Endothelial cell of umbilical vein (primary cell): ENCODE data around the gene DBP. TPM values are rescaled to one million over a fixed set of nuclear protein-coding genes. Genes with fewer than 3 reads are reported as not detected.

Source experiments
- BruUV-seq: library from RNA; stranded (reverse); fragments of 400-500 nt; replicated peaks from 2 replicates; lab custom pipeline; 2021; lab: Mats Ljungman, UMichigan
- CTCF ChIA-PET: fragments of 300-600, 350-600 bp; sonication (Branson Sonifier 250); formaldehyde crosslinking; loops from one replicate; lab custom pipeline; 2021; ENCODE audit warnings: antibody characterized with exemption, inconsistent platforms; lab: Charles Lee
- POLR2A ChIA-PET: fragments of 300-600, 350-600 bp; sonication (Branson Sonifier 250); formaldehyde crosslinking; loops from one replicate; lab custom pipeline; 2021; ENCODE audit warnings: antibody characterized with exemption, inconsistent platforms; lab: Charles Lee
- DNase-seq: peaks from one replicate; pipeline ENCODE4 v3.0.0-alpha.2; 2011; ENCODE audit warnings: low read depth, low spot score
- FAIRE-seq: peaks from 2 replicates; lab custom pipeline; 2011; peaks lifted over from hg19 to GRCh38; lab: Jason Lieb, UNC
- H2AFZ ChIP-seq: 2 replicates; pipeline ENCODE4 v1.6.0; 2012; ENCODE audit warnings: low read depth, low read length, control low read depth, inconsistent platforms
- H3K27ac ChIP-seq: 2 replicates; pipeline ENCODE4 v1.5.1; 2011; ENCODE audit warnings: low read depth, mild to moderate bottlenecking, control low read depth, low read length, moderate library complexity; ENCODE audit not compliant: insufficient read depth
- H3K27me3 ChIP-seq, 2 experiments: 2 replicates each; pipeline versions ENCODE4 v1.6.0 to v1.6.1; 2011; ENCODE audit warnings: low read length in 2 of 2, mixed read lengths in 1 of 2; ENCODE audit not compliant: control insufficient read depth in 2 of 2, insufficient read depth in 2 of 2
- H3K36me3 ChIP-seq, 2 experiments: 2 replicates in 1 of 2; 3 replicates in 1 of 2; pipeline ENCODE4 v1.5.1; 2011; ENCODE audit warnings: low read length in 2 of 2, mild to moderate bottlenecking in 1 of 2, moderate library complexity in 1 of 2; ENCODE audit not compliant: control insufficient read depth in 2 of 2, insufficient read depth in 2 of 2; ENCODE audit errors: extremely low read depth in 1 of 2
- H3K4me1 ChIP-seq: 3 replicates; pipeline ENCODE4 v1.5.1; 2011; ENCODE audit warnings: mild to moderate bottlenecking, low read length; ENCODE audit not compliant: control insufficient read depth, insufficient read depth; ENCODE audit errors: extremely low read depth
- H3K4me2 ChIP-seq: 2 replicates; pipeline ENCODE4 v1.6.1; 2011; ENCODE audit warnings: low read length, control low read depth, mixed read lengths; ENCODE audit not compliant: insufficient read depth
- H3K4me3 ChIP-seq, 3 experiments: fragments of 200-600 bp in 1 of 3; sonication (generic), shearing (Covaris generic) in 1 of 3; replicated peaks in 1 of 3; 2 replicates each; pipeline ENCODE4 v1.5.1; 2011 to 2016; ENCODE audit warnings: control low read depth in 3 of 3, low read length in 3 of 3, mild to moderate bottlenecking in 2 of 3, inconsistent platforms in 1 of 3, low read depth in 1 of 3, moderate library complexity in 1 of 3; ENCODE audit not compliant: insufficient read depth in 1 of 3
- H3K79me2 ChIP-seq: 2 replicates; pipeline ENCODE4 v1.6.0; 2012; ENCODE audit warnings: low read length, inconsistent platforms; ENCODE audit not compliant: control insufficient read depth, insufficient read depth
- H3K9ac ChIP-seq: replicated peaks from 2 replicates; pipeline ENCODE3; 2011; ENCODE audit warnings: low read length, control low read depth; ENCODE audit not compliant: insufficient read depth; ENCODE audit errors: extremely low read depth
- H3K9me1 ChIP-seq: replicated peaks from 3 replicates; pipeline ENCODE4 v1.6.0; 2011; ENCODE audit warnings: mild to moderate bottlenecking, low read length; ENCODE audit not compliant: control insufficient read depth, insufficient read depth; ENCODE audit errors: extremely low read depth
- H3K9me3 ChIP-seq: replicated peaks from 2 replicates; pipeline ENCODE4 v1.5.1; 2012; ENCODE audit warnings: low read length, inconsistent platforms; ENCODE audit not compliant: control insufficient read depth, insufficient read depth
- H4K20me1 ChIP-seq: replicated peaks from 2 replicates; pipeline ENCODE3; 2011; ENCODE audit warnings: mild to moderate bottlenecking, low read length; ENCODE audit not compliant: control insufficient read depth, insufficient read depth; ENCODE audit errors: extremely low read depth
- CTCF ChIP-seq, 2 donors: IDR thresholded peaks; 1 replicate in 1 of 2; 2 replicates in 1 of 2; pipeline ENCODE4 v1.5.1; 2011; ENCODE audit warnings: low read length in 2 of 2, mild to moderate bottlenecking in 2 of 2, moderate library complexity in 2 of 2, control low read depth in 1 of 2, inconsistent platforms in 1 of 2, low read depth in 1 of 2; ENCODE audit not compliant: insufficient read depth in 1 of 2; ENCODE audit errors: extremely low read depth in 1 of 2
- EZH2 ChIP-seq: IDR thresholded peaks from 2 replicates; pipeline ENCODE4 v1.6.1; 2012; ENCODE audit warnings: borderline replicate concordance, low read depth, mild to moderate bottlenecking, moderate library complexity, low read length, inconsistent platforms; ENCODE audit not compliant: severe bottlenecking
- FOS ChIP-seq: IDR thresholded peaks from 2 replicates; pipeline ENCODE4 v1.6.1; 2011; ENCODE audit warnings: mild to moderate bottlenecking, low read length, moderate library complexity, borderline replicate concordance; ENCODE audit not compliant: insufficient read depth
- GATA2 ChIP-seq: IDR thresholded peaks from 2 replicates; pipeline ENCODE4 v1.7.0; 2011; ENCODE audit warnings: low read depth, mild to moderate bottlenecking, moderate library complexity, mixed read lengths, low read length; ENCODE audit not compliant: insufficient read length, insufficient read depth
- MYC ChIP-seq: IDR thresholded peaks from one replicate; pipeline ENCODE4 v1.6.1; 2011; ENCODE audit warnings: mild to moderate bottlenecking, low read depth, low read length
- POLR2A ChIP-seq: IDR thresholded peaks from 2 replicates; pipeline ENCODE4 v1.6.1; 2012; ENCODE audit warnings: low read depth, mild to moderate bottlenecking, control low read depth, low read length
- POLR2AphosphoS5 ChIP-seq: IDR thresholded peaks from 2 replicates; pipeline ENCODE4 v1.6.1; 2012; ENCODE audit warnings: low read depth, mild to moderate bottlenecking, control low read depth, low read length, moderate library complexity; ENCODE audit not compliant: insufficient read depth
- dilution Hi-C: fragments of 300-500 bp; cut with MboI; formaldehyde crosslinking; loops from one replicate; pipeline ENCODE4 v1.15.0; 2019; ENCODE audit warnings: low sequenced_read_pairs; ENCODE audit not compliant: extremely low pct_ligation_motif_present
- intact Hi-C: fragments of 100-400 bp; cut with micrococcal nuclease; formaldehyde crosslinking; loops from one replicate; pipeline ENCODE4 v1.10.0; 2022
- polyA plus RNA-seq, 4 experiments: library from polyadenylated mRNA; depleted of rRNA in 3 of 4; stranded (reverse) in 3 of 4; unstranded in 1 of 4; fragments of >200 nt; gene quantifications; 2 replicates each; pipeline versions ENCODE4 v1.2.1 to v1.2.3, GENCODE V29; 2011 to 2012; ENCODE audit warnings: missing spikeins in 1 of 4
- total RNA-seq: library from RNA; stranded (reverse); gene quantifications from 2 replicates; pipeline ENCODE4 v1.2.3, GENCODE V29; 2021

DBP gene
- total and polyA plus RNA-seq, 2 donors (not counting 3 experiments of a cell fraction or from before 2014, with no cell fraction given), result 1.5 to 1.8 TPM

GRCh38 chr19:48673436-48674100, 36.4 kb upstream of the DBP start:
- POLR2A ChIA-PET, result no interaction called here
- no peaks in the 10 kb centered on the region for H3K79me2 ChIP-seq
- H3K9ac ChIP-seq, result no peak overlapping the region
- intact Hi-C loops, result loop anchor here (2.0 kb wide), 1 partner anchor 115 kb away; no protein-coding TSS in a partner anchor
- no peaks in the 10 kb centered on the region for H4K20me1 ChIP-seq
- no peaks in the 10 kb centered on the region for H3K36me3 ChIP-seq
- no peak overlapping the region for H3K4me3 ChIP-seq
- no peak overlapping the region for H2AFZ ChIP-seq
- H3K9me1 ChIP-seq, result no peaks in the 10 kb centered on the region
- H3K4me1 ChIP-seq, result no peaks in the 10 kb centered on the region
- no peak overlapping the region for H3K4me2 ChIP-seq
- no peak for DNase-seq
- no peak overlapping the region for H3K27ac ChIP-seq
- no peak for TF ChIP-seq CTCF (IDR thresholded peaks at IDR 0.05; ENCODE audit: extremely low read depth in 1 of 2, insufficient read depth in 1 of 2, low read depth in 1 of 2, low read length in 2 of 2)
- no peak for TF ChIP-seq GATA2
- no peak for TF ChIP-seq FOS
- no peak for TF ChIP-seq EZH2
- no peak for TF ChIP-seq MYC
- TF ChIP-seq POLR2A, result no peak
- no peak for TF ChIP-seq POLR2AphosphoS5
- no peak for FAIRE-seq
- no TSS peak for BruUV-seq
- dilution Hi-C loops, result no loop called here
- H3K9me3 ChIP-seq, result no peaks in the 10 kb centered on the region
- CTCF ChIA-PET, result interaction anchor here (1.6 to 3.6 kb wide), 6 partner anchors 9 to 169 kb away, joined by 6 to 54 read pairs (median 19); partner anchors contain the start of genes CA11 and RASIP1
- no peaks in the 10 kb centered on the region for H3K27me3 ChIP-seq
